Renal cortical epithelial cell (primary cell): ENCODE data around the gene SMIM30. TPM values are rescaled to one million over a fixed set of nuclear protein-coding genes. Genes with fewer than 3 reads are reported as not detected.

Source experiments
- DNase-seq: peaks from one replicate; pipeline ENCODE4 v3.0.0-alpha.2; 2011; ENCODE audit warnings: low read depth
- total RNA-seq: library from RNA; depleted of rRNA; stranded (reverse); fragments of >200 nt; gene quantifications from 2 replicates; pipeline ENCODE4 v1.2.3, GENCODE V29; 2014

Gene SMIM30
- total RNA-seq, 1 donor from 2014 or later = 60.9 TPM

DNA sequence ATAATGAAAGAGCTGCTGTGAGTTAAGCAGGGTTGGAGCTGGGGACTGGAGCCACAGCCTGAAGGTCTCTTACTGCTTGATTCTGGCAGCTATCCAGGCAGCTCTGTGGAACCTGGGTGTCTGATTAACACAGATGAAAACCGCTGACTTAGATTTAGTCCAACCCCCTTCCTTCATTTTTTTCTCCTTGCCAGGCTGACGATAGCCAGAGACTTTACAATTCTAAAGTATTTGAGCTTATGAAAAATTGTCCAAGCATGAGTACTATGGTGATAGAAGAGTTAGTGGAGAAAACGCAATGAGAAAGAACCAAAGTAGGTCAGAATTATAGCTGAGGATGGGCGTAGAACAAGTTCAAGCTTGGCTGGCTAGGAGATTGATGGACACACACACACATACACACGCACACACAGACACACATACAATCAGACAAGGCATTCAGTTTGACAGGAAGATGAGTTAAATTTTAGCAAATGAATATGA, 18.2 kb downstream of the SMIM30 start:
- peak; percentile 91 for DNase-seq

DNA sequence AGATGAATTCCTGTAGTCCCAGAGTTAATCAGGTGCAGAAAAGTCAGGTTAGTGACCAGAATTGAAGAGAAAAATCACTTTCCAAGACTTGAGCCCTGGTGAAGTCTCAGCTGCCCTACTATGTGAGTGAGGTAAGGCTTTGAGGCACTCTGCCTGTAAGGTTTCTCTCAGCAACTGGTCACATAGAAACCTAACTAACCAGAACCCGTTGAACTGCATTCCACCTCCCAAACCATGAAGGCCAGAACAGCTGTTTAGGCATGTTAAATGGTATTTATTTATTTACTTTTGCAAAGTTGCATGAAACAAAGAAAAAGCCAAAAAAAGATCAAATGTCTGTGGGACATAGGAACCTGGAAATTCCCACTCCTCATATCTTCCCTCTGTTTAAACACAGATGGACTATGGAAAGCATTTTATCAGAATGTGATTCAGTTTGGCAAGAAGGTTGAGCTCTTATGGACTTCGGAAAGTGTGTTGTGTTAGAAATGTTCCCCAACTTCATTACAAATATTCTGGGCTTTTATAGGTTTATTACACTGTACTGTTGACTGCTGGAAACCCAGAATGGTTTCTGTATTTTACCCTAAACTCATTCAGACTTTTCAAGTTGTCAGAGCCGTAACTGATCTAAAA, 19.0 kb downstream of the SMIM30 start:
- DNase-seq = peak; percentile 39

- no peak for DNase-seq
Measured at GRCh38 chr7:113094517-113095249, 23.7 kb downstream of the SMIM30 start.

GRCh38 chr7:113093561-113093960, 24.8 kb downstream of the SMIM30 start:
- no peak for DNase-seq

- DNase-seq = no peak
Measured at GRCh38 chr7:113092762-113093161, 25.6 kb downstream of the SMIM30 start.

GRCh38 chr7:113087071-113087998, 31.0 kb downstream of the SMIM30 start:
- DNase-seq = peak; percentile 83

DNA sequence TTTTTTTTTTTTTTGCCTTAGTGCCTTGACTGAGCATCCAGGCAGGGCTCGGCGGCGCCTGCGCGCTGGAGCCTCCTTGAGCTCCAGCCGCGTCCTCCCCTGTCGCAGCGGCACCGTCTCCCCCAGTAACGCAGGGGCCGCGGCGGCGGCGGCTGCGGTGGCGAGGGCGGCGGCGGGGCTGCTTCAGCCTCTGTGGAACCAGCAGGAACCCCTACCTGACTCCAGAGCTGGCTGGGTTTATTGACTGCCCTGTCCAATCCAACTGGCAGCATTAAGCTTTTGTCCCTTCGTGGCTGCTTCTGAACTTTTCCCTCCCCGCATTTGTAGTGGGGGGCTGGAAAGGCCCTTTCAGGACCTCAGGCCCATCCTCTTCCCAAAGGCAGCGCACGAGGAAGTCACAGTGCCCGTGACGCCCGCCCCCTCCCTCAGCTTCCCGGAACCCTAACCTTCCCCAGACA, 31.9 kb downstream of the SMIM30 start, which contains the start of gene GPR85:
Gene GPR85, minus strand, starts transcription at position 397 of the 458 bp plus-strand sequence. CDS start 2,106 bp downstream, outside the sequence.
- DNase-seq = peak; percentile 47

- DNase-seq = no peak
Measured at GRCh38 chr7:113085781-113086390, 32.5 kb downstream of the SMIM30 start.

- DNase-seq = no peak
Measured at GRCh38 chr7:113084496-113085172, 33.7 kb downstream of the SMIM30 start.

DNA sequence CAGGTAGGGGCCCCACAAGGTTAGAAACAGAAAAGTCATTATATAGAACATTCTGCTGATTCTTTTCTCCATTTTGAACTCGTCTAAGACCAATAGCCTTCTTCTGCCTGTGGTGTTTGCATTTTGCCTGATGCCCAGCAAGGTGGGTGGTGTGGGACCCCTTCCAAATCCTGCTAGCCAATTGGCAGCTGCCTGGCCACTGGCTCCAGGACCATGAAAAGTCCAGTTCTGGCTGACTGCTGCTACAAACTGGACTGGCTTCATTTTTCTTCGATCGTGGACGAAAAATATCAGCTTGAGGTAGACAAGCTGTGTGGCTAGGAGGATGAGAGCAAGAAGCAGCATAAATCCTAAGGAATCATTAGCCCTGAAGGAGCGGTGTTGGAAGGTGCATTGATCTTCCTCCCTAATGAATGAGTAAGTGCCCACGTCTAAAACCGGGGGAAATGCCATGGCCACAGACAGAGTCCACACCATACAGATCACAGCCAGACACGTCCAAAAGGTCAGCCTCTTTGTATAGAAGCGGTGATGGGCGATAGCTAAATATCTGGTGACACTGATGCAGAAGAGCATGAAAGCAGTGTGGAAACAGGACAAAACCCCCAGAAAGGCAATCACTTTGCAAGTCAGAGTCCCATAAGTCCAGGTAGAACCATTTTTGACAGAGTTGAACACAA, 34.4 kb downstream of the SMIM30 start:
- DNase-seq = no peak

- no peak for DNase-seq
Measured at GRCh38 chr7:113083132-113083815, 35.1 kb downstream of the SMIM30 start.

DNA sequence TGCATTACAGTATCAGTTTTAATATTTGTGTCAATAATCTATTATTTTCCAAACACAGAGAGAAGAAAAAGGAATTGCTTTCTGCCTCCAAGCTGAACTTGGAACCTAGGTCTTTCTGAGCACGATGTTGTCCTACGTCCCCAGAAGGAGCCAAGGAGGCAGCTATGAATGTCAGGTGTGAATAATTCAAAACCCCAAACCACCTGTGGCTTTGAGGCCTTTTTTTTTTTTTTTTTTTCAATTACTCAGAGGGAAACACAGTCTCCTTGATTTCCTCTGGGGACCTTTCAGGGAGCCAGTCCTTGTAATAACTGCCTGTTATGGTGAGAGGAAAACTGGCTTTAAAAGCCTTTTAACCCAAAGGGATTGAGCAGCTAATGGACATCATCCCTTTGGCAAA, 40.0 kb downstream of the SMIM30 start:
- no peak for DNase-seq

DNA sequence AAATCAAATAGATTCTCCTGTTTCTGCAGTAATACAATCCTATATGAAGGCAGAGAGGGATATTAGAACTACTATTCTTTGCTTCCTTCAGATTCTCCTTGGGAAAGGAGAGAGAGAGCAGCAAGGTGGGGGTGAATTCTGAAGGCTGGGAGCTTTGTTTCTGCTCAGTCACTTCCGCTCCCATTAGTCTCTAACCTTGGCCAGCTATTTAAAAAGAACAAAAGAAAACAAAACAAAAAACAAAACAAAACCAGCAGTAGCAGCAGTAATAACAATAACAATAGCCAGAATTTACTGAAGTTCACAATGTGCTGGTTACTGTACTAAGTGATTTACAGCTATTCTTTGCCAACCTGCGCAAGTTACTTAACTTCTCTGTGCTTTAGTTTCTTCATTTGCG, 41.7 kb downstream of the SMIM30 start:
- DNase-seq = no peak

DNA sequence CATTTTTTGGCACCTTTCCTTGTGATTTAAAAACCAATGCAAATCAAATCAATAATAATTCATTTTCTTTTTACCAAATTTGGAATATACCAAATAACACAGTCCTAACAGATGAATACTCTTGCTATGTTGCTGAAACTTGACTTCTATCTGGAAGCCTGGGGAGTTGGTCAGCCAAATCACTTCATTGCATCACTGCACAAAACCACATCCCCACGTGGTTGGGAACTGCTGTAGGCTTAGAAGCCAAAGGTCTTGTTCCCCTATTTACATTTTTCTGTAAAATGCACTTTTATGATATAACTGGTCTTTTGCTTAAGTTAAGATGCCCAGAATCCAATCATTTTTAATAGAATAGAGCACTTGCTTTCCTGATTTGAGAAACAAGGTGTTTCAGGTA, 46.9 kb downstream of the SMIM30 start:
- DNase-seq = peak; percentile 46

Other genes with a start within 250 kb of the SMIM30 start
- gene GPR85, start 31.7 kb downstream of the SMIM30 start, total RNA-seq = 0.17 and 0.35 TPM in 2 replicates